ENCODE results near the gene PCDHB13. TPM values are rescaled to one million over a fixed set of nuclear protein-coding genes. Genes with fewer than 3 reads are reported as not detected.
"Not testable (repeated sequence)": the region's sequence is repeated elsewhere in the genome, so short reads cannot be mapped to it uniquely, and the experiment has no call there.

Gene PCDHB13
- total RNA-seq, 1 experiment from 2014 or later: 2.2 TPM

GRCh38 chr5:141177577-141178191, 36.0 kb upstream of the PCDHB13 start, which contains the start of gene PCDHB8:
PCDHB8 (plus strand) TSS chr5:141177790; CDS start chr5:141178035, 245 bp downstream.
- H3K4me3 Mint-ChIP-seq; H3K27ac Mint-ChIP-seq; DNase-seq (ENCODE audit: low spot score); H3K4me1 Mint-ChIP-seq; POLR2A ChIA-PET; H3K27me3 Mint-ChIP-seq (ENCODE audit: low read depth): not testable (repeated sequence)
- Mint-ChIP-seq H3K9me3 (peaks cover 17% of the 10 kb centered on the region), H3K36me3 (peaks cover 18% of the 10 kb centered on the region; the same call in 1 of the 2 replicates)
- ATAC-seq: peak; percentile 82
- TF ChIP-seq CTCF (IDR thresholded peaks at IDR 0.05): peak; percentile 26; the same call in 1 of the 2 replicates
- CTCF ChIA-PET: interaction anchor here (1.0 to 2.5 kb wide), 16 partner anchors 9 to 337 kb away, joined by 3 to 16 read pairs (median 8); partner anchors contain the start of genes PCDHB10, PCDHB11, PCDHB13 and PCDHB14

GRCh38 chr5:141179371-141179770, 34.3 kb upstream of the PCDHB13 start:
- H3K27ac Mint-ChIP-seq; CTCF ChIA-PET; H3K27me3 Mint-ChIP-seq (ENCODE audit: low read depth); H3K4me3 Mint-ChIP-seq; POLR2A ChIA-PET; ATAC-seq; DNase-seq (ENCODE audit: low spot score): not testable (repeated sequence)
- Mint-ChIP-seq H3K9me3 (peaks cover 12% of the 10 kb centered on the region), H3K36me3 (peaks cover 16% of the 10 kb centered on the region), H3K4me1 (peaks cover 13% of the 10 kb centered on the region)

GRCh38 chr5:141179876-141180275, 33.8 kb upstream of the PCDHB13 start:
- H3K27me3 Mint-ChIP-seq (ENCODE audit: low read depth); H3K4me3 Mint-ChIP-seq; ATAC-seq; DNase-seq (ENCODE audit: low spot score); POLR2A ChIA-PET; H3K27ac Mint-ChIP-seq; CTCF ChIA-PET: not testable (repeated sequence)
- peak; percentile 29; the same call in 1 of the 2 replicates for TF ChIP-seq HMGXB4 (CRISPR knock-in tag; IDR thresholded peaks at IDR 0.05)
- peaks cover 13% of the 10 kb centered on the region for H3K4me1 Mint-ChIP-seq
- H3K36me3 Mint-ChIP-seq: peaks cover 19% of the 10 kb centered on the region
- H3K9me3 Mint-ChIP-seq: peaks cover 15% of the 10 kb centered on the region

- H3K4me3 Mint-ChIP-seq: no peak overlapping the region
- peaks cover 13% of the 10 kb centered on the region for H3K4me1 Mint-ChIP-seq
- TF ChIP-seq PREB (CRISPR knock-in tag; IDR thresholded peaks at IDR 0.05; ENCODE audit: borderline replicate concordance) (no peak), JUN (CRISPR knock-in tag; IDR thresholded peaks at IDR 0.05) (no peak), ZNF532 (CRISPR knock-in tag; IDR thresholded peaks at IDR 0.05; ENCODE audit: borderline replicate concordance) (no peak), ZMAT4 (CRISPR knock-in tag; IDR thresholded peaks at IDR 0.05) (no peak), ZNF219 (CRISPR knock-in tag; IDR thresholded peaks at IDR 0.05; ENCODE audit: borderline replicate concordance) (no peak), AR (CRISPR knock-in tag; IDR thresholded peaks at IDR 0.05) (no peak), TP53 (CRISPR knock-in tag; IDR thresholded peaks at IDR 0.05) (no peak), NFATC4 (CRISPR knock-in tag; IDR thresholded peaks at IDR 0.05) (no peak), GRHL2 (CRISPR knock-in tag; IDR thresholded peaks at IDR 0.05; ENCODE audit: insufficient replicate concordance, severe bottlenecking) (no peak), JAZF1 (CRISPR knock-in tag; IDR thresholded peaks at IDR 0.05) (no peak), CREB1 (CRISPR knock-in tag; IDR thresholded peaks at IDR 0.05) (no peak)
- peaks cover 19% of the 10 kb centered on the region for H3K36me3 Mint-ChIP-seq
- H3K27ac Mint-ChIP-seq: no peak overlapping the region
- H3K27me3 Mint-ChIP-seq (ENCODE audit: low read depth): no peaks in the 10 kb centered on the region; the same call in 1 of the 2 replicates
- POLR2A ChIA-PET: no interaction called here
- ATAC-seq (no peak), DNase-seq (ENCODE audit: low spot score) (no peak)
- peaks cover 15% of the 10 kb centered on the region for H3K9me3 Mint-ChIP-seq
- CTCF ChIA-PET: interaction anchor here (0.8 to 3.0 kb wide), 2 partner anchors 12 to 24 kb away, joined by 6 to 41 read pairs; partner anchors contain the start of gene PCDHB10
Measured at GRCh38 chr5:141180313-141180712, 33.4 kb upstream of the PCDHB13 start.
